Subcutaneous preadipocyte (primary cell): Measurements from ENCODE around the gene CGREF1. TPM values are rescaled to one million over a fixed set of nuclear protein-coding genes. Genes with fewer than 3 reads are reported as not detected.

Experiments
- total RNA-seq: library from RNA; depleted of rRNA; stranded (reverse); fragments of >200 nt; gene quantifications from 2 replicates; pipeline ENCODE4 v1.2.3, GENCODE V29; 2012

CGREF1 gene, protein sequence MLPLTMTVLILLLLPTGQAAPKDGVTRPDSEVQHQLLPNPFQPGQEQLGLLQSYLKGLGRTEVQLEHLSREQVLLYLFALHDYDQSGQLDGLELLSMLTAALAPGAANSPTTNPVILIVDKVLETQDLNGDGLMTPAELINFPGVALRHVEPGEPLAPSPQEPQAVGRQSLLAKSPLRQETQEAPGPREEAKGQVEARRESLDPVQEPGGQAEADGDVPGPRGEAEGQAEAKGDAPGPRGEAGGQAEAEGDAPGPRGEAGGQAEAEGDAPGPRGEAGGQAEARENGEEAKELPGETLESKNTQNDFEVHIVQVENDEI
- total RNA-seq: 7.2 and 14.3 TPM in 2 replicates

DNA sequence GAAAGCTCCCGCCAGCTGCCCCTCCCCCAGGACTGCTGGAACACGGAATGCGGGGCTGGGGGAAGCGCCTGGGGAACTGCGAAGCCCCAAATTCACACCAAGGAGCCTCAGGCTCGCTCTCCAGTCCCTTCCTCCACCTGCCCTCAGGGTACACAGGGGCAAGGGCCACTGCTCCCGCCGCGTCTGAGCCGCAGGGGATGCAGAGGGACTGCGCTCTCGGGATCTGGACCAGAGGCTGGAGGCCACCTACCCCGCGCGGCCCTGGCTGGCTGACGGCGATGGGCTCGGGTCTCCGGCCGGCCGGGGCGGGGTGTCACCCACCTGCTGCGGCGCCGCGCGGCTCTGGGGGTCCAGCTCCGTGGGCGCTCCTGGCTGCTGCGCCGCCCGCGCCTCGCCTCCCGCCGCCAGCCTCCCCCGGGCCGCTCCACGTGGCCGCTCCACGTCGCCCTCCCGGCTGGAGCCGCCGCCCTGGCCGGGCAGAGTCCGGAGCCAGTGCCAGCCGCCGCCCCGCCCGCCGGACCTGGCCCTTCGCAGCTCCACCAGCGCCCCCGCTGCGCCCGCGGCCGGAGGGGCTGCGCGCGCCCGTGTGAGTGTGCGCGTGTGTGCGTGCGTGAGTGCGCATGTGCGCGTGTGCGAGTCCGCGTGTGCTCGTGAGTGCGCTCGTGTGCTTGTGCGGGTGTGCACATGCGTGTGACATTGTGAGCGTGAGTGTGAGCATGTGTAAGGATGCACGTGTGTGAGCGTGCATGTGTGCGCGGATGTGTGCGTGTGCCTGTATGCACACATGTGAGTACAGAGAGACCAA, at the start of gene CGREF1:
CGREF1 (minus strand) TSS at position 604 of the 805 bp plus-strand sequence. CDS start 14,762 bp downstream, outside the sequence.

DNA sequence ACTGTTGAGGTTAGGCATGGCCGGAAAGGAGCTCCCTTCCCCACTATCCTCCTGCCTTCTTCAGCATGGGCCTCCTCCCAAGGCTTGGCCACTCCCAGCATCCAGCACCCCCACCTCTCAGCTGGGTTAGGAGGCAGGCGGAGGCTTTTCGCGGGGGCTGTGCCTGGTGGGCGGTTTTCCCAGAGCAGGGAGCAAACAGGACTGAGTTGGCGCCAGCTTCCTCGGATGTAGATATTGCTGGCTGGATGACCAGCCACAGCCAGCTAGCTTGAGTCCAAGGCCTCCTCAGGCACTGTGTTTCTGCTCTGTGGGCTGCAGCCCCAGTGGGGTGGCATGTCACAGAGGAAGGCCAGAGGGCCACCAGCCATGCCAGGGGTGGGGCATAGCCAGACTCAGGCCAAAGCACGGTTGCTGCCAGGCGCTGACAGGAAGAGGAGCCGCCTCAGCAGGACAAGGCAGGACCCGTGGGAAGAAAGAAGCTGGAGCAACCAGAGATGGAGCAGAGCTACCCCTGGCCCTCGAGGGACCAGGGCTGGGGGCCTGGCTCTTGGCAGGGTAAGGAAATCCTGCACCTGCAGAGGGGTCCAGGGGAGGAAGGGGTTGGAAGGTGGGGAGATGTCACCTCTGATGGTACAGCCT, 30.0 kb upstream of the CGREF1 start, which contains the start of gene TCF23:
TCF23 (plus strand) TSS at position 204 of the 639 bp plus-strand sequence; CDS start at position 334, 130 bp downstream.

DNA sequence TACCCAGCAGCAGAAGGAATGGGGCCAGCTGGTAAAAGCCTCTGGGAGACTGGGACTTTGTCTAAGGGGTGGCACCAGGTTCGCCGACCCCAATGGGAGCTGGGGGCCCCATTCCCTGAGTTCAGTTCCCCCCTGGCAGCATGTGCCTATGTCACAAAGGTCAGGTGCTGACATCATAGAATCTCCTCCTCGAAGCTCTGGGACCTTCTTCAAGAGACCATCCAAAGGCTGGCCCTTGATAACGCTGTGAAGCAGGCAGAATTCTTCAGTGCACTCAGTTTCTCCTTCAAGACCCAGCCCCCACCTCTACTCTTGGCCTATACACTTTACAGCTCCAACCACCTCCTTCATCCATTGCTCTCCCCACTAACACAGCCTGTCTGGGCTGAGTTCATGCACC, 20.4 kb upstream of the CGREF1 start, which contains the start of gene PRR30:
PRR30 (minus strand) TSS at position 101 of the 400 bp plus-strand sequence. CDS start 1,081 bp downstream, outside the sequence.

DNA sequence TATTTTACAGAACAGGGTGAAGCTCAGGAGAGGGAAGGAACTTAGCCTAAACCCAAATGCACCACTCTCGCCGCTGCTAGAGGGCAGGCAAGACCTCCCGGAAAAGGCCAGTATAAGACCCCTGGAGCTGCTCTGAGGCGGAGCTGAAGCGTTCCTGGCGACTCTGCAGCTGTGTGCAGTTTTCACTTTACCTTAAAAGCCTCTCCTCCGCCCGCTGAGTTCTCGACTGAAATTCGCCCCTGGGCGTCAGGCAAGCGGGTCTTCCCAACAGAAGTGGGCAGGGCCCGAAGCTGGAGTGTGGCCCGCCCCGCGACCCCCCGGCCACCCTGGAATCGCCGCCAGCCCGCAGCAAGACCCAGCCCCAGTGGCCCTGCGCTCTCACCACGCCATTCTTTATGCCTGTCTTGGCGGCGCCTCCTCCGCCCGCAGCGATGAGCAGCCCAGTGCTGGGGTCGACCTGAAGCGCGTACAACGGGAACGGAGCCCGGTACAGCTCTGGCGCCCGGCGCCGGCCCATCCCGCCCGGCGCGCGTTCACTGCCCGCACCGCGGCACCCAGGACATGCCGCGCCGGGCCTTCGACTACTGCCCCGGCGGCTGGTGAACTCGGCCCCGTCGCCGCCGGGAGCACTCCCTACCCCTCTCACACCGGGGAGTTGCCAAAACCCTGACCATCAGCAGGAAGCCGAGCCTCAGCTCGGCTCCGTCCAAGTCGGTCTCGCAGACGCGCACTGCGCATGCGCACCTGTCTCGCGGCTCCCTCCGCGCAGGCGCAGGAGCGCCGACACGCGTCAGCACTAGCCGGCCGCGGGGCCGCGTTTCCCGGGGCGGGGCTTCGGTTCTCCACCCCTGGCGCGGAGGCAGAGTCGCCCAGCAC, 15.2 kb upstream of the CGREF1 start, which contains the start of gene PREB:
PREB (minus strand) TSS at position 732 of the 876 bp plus-strand sequence; CDS start at position 517, 215 bp downstream.

DNA sequence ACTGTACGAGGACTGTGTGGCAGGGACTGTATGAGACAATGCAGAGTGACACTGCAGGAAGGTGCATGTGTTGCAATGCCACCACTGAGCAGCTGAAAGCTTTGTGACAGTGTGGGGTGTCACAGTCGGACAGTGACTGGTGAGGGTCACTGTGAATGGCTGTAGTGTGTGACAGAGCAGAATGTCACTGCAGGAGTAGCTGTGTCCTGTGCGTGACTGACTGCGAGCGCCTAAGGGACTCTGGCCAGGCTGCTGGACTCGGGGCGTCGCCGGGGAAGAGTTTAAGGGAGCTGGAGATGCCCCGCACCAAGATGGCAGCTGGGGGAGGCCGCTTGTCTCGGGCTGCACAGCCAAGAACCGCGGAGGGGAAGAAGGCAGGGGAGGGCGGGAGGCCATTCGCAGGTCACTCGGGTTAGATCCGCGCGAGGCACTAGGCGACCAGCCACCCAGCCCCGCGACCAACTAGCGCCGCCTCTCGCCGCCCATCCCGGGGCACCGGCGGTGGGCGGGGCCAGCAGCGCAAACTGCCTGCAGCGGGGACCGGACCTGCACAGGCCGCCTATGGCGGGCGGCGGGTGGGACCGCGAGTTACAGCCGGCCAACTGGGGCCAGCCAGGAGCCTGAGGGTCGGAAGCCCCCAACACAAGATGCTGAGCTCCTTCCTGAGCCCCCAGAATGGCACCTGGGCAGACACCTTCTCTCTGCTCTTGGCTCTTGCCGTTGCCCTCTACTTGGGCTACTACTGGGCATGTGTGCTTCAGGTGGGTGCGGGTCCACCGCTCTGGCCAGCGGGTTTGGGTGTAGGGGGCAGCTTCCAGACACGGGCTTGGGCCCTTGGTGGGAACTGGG, 4.6 kb upstream of the CGREF1 start, which contains the start of gene ABHD1:
ABHD1 (plus strand) TSS at position 514 of the 849 bp plus-strand sequence; CDS start at position 648, 134 bp downstream.

DNA sequence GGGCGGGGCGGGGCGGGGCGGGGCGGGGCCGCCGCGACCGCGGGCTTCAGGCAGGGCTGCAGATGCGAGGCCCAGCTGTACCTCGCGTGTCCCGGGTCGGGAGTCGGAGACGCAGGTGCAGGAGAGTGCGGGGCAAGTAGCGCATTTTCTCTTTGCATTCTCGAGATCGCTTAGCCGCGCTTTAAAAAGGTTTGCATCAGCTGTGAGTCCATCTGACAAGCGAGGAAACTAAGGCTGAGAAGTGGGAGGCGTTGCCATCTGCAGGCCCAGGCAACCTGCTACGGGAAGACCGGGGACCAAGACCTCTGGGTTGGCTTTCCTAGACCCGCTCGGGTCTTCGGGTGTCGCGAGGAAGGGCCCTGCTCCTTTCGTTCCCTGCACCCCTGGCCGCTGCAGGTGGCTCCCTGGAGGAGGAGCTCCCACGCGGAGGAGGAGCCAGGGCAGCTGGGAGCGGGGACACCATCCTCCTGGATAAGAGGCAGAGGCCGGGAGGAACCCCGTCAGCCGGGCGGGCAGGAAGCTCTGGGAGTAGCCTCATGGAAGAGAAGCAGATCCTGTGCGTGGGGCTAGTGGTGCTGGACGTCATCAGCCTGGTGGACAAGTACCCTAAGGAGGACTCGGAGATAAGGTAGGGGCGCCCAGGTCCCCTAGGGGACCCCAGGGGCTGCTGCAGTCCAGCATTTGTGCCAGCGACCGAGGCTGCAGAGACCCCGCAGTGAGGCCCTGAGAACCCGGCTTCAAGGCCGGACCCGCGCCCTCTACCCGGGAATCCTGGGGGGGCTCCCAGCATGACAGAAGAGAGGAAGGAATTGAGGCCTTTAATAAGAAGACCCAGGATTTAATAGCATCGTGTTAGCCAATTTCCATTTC, 32.0 kb downstream of the CGREF1 start, which contains the start of gene KHK:
KHK (plus strand) TSS at position 49 of the 870 bp plus-strand sequence; CDS start at position 537, 488 bp downstream.

DNA sequence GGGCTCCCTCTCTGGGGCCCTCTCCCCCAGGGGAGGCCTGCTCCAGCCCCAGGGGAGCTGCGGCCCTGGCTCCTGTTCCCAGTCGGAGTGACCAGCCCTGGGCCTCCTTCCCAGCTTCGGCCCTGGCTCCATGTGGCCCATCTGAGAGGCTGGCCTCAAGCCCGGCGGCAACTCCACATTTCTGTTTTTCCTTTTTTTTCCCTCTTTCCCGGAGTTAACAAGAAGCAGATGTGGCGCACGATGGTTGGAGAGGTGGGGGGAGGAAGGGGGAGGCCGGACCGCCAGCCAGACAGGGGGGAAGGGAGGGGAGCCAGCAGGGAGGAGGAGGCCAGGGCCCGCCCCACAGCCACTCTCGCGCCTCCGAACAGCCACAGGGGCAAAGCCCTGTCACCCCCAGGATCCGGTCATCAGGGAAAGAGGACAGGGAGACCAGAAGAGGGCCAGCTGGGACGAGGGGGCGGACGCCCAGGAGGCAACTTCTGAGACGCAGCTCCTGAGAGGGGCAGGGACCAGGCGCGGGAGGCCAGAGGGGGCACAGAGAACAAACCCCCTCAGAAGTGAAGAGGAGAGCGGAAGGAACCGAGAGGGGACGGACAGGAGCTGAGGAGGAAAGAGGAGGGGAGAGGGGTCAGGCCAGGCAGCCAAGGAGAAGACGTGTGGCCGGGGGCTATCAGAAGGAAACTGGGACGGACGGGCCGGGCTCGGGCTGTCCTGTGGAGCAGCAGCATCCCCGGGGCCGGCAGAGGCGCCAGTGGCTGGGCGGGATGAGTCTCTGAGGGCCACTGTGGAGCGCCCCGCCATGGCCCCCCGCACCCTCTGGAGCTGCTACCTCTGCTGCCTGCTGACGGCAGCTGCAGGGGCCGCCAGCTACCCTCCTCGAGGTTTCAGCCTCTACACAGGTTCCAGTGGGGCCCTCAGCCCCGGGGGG, 40.4 kb downstream of the CGREF1 start, which contains the start of gene EMILIN1:
EMILIN1 (plus strand) TSS at position 349 of the 928 bp plus-strand sequence; CDS start at position 800, 451 bp downstream.

DNA sequence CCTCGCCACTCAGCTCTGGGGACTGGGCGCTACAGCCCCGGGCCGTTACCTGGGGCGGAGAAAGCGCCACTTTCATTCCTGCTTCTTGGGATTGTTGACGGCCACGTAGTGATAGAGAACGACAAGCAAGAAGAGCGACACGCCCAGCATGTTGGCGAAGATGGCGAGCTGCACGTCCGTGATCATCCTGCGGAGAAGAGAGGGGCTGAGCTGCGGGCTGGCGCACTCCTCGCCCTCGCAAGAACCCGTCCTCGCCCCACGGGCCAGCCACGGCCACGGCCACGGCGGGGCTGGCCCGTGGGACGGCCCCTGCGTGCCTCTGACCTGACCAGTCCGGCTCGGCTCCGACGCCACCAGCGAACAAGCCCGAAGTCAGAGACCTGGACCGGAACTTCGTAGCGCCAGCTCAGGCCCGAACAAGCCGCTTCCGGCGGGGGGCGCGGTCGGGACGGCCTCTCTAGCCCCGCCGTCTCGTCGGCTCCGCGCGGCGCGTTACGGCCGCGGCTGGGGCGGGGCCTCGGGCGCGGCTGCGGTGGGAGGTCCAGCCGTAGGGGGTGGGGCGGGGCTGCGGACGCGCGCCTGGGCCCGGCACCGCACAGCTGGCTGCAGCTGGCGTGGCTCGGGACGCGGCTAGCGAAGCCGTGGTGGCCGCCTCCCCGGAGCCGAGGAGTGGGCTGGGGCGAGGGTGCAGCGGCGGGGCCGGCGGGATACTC, 47.5 kb downstream of the CGREF1 start, which contains the start of gene OST4:
OST4 (minus strand) TSS at position 378 of the 713 bp plus-strand sequence.

DNA sequence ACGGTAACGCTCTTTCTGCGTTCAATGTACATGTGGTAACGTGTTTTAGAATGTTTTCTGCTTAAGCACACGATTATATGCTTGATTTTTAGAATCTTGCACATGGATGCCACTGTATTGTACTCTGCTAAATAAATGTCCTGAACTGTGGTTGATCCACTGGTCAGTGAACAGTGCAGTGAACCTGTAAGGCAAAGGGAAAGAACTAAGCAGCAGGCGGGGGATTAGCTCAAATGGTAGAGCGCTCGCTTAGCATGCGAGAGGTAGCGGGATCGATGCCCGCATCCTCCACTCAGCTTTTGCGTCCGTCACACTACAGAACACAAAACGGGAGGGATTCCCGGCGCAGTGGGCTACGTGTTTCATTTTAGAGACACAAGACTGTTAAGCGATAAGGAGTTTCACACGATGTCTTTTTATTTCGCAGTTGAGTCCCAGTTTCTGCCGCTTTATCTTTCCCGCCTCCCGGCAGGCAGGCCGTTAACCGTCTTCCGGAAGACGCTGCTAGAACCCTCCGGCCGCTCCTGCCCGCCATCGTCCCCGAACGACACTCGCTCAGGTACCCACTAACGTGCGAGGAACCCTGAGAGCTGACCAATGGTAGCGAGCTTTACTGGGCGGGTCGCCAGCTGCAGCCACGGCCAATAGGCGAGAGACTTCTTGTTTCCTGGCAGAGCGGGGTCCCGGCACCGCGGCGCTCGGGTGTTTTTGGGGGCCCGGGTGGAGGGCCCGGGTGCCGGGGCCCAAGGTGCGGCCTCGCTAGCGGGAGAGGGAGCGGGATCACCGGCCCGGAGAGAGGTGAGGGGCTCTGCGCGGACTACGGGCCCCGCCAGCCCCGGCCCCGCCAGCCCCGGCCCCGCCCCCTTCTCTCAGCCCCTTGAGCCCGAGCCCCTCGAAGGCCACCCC, 67.7 kb downstream of the CGREF1 start, which contains the start of gene AGBL5:
AGBL5 (plus strand) TSS at position 673 of the 906 bp plus-strand sequence. CDS start 1,291 bp downstream, outside the sequence.

Other genes with a start within 250 kb of the CGREF1 start
- gene MAPRE3, start 148.5 kb downstream of the CGREF1 start, total RNA-seq: 2.6 and 4.3 TPM in 2 replicates
- 53.6 and 71.9 TPM in 2 replicates for gene TMEM214, start 86.2 kb downstream of the CGREF1 start, total RNA-seq
- gene AGBL5, start 67.5 kb downstream of the CGREF1 start, total RNA-seq: 16.5 and 22.3 TPM in 2 replicates
- 193 and 258 TPM in 2 replicates for gene OST4, start 47.5 kb downstream of the CGREF1 start, total RNA-seq
- 36.7 and 51.6 TPM in 2 replicates for gene EMILIN1, start 40.5 kb downstream of the CGREF1 start, total RNA-seq
- gene KHK, start 32.4 kb downstream of the CGREF1 start, total RNA-seq: 1.4 and 1.5 TPM in 2 replicates
- gene ABHD1, start 4.7 kb upstream of the CGREF1 start, total RNA-seq: under 0.01 TPM in 1 of 2 replicates, not detected in the other
- 37.8 and 48.1 TPM in 2 replicates for gene PREB, start 15.5 kb upstream of the CGREF1 start, total RNA-seq
- not detected in 2 replicates for gene PRR30, start 20.3 kb upstream of the CGREF1 start, total RNA-seq
- gene TCF23, start 29.9 kb upstream of the CGREF1 start, total RNA-seq: not detected in 2 replicates
- gene ATRAID, start 92.9 kb upstream of the CGREF1 start, total RNA-seq: 113 and 144 TPM in 2 replicates
- gene SLC5A6, start 93.1 kb upstream of the CGREF1 start, total RNA-seq: 43.6 and 48.1 TPM in 2 replicates
- gene CAD, start 98.2 kb upstream of the CGREF1 start, total RNA-seq: 40.1 and 62.4 TPM in 2 replicates
- not detected in 2 replicates for gene SLC30A3, start 143.9 kb upstream of the CGREF1 start, total RNA-seq
- not detected in 2 replicates for gene DNAJC5G, start 156.3 kb upstream of the CGREF1 start, total RNA-seq
- gene TRIM54, start 163.3 kb upstream of the CGREF1 start, total RNA-seq: not detected in 2 replicates
- gene UCN, start 189.3 kb upstream of the CGREF1 start, total RNA-seq: 0.59 and 0.73 TPM in 2 replicates
- gene MPV17, start 204.0 kb upstream of the CGREF1 start, total RNA-seq: 88.8 and 100 TPM in 2 replicates
- gene GTF3C2, start 237.6 kb upstream of the CGREF1 start, total RNA-seq: 40.4 and 54.9 TPM in 2 replicates